GM03348 (cell line): ENCODE measurements around the gene FBLN5.
"Not testable (repeated sequence)": the region's sequence is repeated elsewhere in the genome, so short reads cannot be mapped to it uniquely, and the experiment has no call there.

Source experiments
- DNase-seq: peaks from one replicate; pipeline ENCODE4 v3.0.0; 2012; ENCODE audit warnings: low spot score

Gene FBLN5

GRCh38 chr14:91904956-91905645, 42.4 kb downstream of the FBLN5 start:
- no peak for DNase-seq

DNA sequence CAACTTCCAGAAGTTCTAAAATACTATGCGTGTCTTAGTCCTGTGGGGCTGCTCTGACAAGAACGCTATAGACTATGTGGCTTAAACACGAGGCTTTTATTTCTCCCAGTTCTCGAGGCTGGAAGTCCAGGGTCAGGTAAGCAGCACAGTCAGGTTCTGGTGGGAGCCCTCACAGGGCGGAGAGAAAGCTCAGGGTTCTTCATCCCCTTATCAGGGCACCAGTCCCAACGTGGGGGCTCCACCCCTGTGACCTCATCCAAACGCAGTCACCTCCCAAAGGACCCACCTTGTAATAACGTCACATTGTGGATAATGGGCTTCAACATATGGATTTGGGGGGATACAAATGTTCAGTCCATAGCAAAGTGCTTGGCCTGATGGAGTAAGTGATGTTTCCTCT, 43.0 kb downstream of the FBLN5 start:
- no peak for DNase-seq

- no peak for DNase-seq
Measured at GRCh38 chr14:91903070-91903469, 44.4 kb downstream of the FBLN5 start.

GRCh38 chr14:91902336-91902735, 45.2 kb downstream of the FBLN5 start:
- no peak for DNase-seq

DNA sequence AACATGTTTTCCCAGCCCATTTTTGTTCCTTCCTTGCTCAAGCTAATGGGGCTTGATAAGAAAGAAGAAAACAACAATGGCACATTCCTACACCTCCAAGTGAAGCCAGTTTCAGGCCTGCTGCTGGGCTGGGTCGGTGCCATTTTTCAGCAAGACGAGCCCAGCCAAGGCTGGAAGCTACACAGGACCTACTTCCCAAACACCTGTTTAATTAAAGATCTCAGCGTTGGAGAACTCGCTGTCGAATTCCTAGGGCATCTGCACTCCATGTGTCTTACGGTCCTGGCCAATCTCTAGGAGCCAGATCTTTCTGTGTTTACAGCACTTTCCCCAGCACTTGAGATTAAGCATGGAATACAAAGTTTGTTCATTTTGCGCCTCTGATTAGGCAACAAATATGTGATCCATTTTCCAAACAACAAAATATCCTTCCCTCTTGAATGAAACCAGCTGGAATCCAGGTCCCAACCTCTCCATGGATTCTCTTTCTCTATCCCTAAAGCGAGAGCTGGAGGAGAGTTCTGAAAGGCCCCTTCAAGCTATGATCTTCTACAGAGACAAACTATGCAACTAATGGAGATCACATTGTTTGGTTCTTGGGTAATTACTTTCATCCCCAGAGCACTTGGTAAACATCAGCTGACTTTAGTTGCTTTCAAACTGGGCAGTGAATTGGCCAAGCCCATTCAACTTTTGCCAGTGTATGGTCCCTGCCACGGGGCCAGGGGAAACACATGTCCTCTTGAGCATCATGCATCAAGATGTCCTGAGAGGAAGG, 45.9 kb downstream of the FBLN5 start:
- DNase-seq, result peak; percentile 38

GRCh38 chr14:91899806-91900205, 47.7 kb downstream of the FBLN5 start:
- peak; percentile 50 for DNase-seq

DNA sequence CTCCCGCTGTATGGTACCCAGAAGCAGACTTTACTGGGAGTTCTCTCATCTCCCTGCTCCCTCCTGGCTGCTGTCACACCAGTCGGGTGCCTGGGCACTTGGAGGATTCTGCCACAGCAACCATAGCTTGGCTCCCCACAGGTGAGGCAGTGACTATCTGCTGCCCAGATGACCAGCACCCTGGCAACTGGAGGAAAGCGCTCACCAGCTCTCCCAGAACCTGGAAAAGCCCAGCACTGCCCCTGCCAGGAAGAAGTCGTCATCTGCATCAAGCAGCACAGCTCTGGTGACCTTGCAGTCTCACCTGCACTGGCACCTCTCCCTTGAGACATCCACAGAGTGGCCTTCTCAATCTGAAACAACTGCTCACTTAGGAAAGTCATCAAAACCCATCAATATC, 48.3 kb downstream of the FBLN5 start:
- DNase-seq, result no peak

DNA sequence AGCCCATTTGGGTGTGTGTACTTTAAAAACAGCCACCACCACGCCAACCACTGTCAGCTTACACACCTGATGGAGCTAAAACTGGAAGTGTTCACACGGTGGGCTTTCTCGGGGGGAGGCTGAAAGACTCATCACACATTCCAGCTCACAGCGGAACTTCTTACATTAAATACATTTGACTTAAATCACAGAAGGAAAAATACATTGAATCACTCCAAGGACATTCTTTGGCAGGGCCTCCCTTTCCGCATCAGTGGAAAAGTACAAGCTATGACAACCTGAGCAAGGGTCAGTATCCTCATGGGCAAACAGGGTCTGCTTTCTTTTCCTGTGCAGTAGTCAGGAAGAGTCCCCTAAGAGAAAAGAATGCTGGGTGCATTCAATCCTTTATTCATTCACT, 49.1 kb downstream of the FBLN5 start:
- no peak for DNase-seq

DNA sequence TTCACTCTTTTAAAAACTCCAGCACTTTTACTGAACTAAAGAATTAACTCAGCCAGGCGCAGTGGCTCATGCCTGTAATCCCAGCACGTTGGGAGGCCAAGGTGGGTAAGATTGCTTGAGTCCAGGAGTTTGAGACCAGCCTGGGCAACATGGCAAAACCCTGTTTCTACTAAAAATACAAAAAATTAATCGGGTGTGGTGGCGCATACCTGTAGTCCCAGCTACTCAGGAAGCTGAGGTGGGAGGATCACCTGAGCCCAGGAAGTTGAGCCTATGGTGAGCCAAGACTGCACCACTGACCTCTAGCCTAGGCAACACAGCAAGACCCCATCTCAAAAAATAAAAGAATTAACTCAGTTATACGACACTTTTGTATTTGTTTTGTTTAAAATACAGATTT, 49.8 kb downstream of the FBLN5 start:
- DNase-seq, result not testable (repeated sequence)

DNA sequence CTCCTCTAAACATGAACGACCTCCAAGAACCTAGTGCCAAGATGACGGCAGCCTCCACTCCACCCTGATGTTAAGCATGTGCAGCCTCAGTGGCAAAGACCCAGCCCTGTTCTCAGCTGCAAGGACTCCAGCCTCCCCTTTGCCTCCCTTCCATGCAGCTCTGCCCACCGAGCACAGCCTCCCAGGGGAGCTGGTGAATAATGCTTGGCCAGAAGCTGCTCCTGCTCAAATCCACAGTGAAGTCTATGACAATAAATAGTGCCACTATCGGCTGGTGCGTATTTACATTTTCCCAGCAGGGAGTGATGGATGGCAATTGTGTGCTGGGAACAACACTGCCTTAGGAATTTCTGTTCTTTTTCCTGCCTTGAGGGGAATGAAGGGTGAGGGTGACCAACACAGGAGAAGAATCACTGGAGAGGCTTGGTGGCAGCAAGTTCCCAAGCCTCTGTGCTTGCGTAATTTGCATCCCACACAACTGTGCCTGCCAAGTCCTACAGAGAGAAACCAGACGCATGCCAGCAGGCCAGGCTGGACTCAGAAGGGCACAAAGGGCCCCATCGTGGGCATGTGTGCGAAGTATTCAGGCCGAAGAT, 50.3 kb downstream of the FBLN5 start:
- peak; percentile 67 for DNase-seq

DNA sequence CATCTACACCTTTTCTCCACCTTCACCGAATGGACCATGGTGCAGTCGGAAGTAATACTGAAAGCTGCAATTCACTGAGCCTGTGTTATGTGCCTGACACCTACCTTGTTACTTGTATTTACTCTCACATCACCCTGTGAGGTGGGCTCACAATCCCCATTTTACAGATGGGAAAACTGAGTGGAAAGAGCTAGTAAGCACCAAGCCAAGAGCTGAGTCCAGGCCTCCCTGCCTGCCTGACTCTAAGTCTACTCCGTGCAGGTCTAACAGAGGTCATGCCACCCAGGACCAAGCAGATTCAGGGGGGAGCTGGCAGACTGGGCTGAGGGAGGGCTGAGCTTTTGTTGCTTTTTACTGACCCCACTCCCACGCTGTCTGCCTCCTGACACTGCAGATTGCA, 51.1 kb downstream of the FBLN5 start:
- no peak for DNase-seq

- no peak for DNase-seq
Measured at GRCh38 chr14:91893669-91894068, 53.8 kb downstream of the FBLN5 start.

- DNase-seq, result no peak
Measured at GRCh38 chr14:91893007-91893406, 54.5 kb downstream of the FBLN5 start.

- no peak for DNase-seq
Measured at GRCh38 chr14:91891721-91892220, 55.7 kb downstream of the FBLN5 start.

DNA sequence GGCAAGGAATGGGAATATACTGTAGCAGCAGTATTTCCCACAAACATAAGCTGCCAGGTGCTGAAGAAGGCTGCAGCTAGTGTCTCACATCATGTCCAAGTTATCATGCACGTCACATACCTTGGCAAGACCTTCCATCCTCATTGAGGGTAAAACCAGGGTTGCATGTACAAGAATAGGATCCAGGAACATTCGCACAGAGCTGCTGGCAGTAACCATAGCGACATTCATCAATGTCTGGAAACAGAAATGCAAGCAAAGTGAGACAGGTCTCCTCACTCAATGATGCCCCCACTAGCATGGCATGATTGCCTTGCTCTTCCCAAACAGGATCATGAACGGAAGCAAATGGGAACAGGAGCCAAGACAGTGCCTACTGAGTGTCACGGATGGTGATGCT, 56.4 kb downstream of the FBLN5 start:
- no peak for DNase-seq

DNA sequence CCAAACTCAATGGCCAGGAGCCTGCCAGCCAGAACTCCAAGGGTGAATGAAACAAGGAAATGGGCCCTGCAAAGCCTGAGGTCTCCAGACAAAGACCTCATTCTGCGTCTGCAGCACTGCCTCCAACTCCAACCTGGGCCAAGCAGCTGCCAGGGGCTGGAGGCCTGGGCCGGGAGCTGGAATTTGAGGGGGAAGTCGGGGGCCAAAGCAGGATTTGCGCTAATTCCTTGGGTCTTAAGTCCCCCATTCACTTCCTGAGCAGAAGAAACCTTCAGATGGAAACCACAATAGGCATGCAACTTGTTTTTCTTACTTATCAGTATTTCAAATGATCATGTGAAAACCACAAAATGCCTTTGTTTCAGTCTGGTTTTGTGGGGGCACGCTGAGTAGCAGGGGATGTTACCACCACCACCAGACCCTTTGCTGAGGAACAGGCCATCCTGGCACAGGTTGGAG, 57.2 kb downstream of the FBLN5 start:
- DNase-seq, result no peak

GRCh38 chr14:91889477-91890211, 57.9 kb downstream of the FBLN5 start:
- DNase-seq, result no peak

- DNase-seq, result no peak
Measured at GRCh38 chr14:91888641-91889476, 58.6 kb downstream of the FBLN5 start.

- DNase-seq, result no peak
Measured at GRCh38 chr14:91886961-91887360, 60.5 kb downstream of the FBLN5 start.

DNA sequence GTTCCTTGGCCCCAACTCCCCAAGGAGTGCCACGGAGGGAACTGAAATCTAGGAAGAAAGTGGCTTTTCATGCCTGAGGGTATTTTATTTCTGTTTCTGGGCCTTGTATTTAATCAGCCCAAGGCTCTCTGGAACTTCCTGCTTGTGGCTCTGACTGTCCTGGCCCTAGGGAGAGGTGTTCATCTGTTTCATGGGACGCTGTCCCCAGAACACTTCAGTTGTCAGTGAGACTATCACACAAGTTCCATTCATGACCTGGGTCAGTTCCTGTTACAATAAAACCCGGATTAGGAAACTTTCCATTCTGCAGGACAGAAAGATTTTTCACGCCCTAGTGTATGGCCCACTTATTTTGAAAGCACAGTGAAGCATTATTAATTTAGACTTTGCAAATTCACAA, 61.7 kb downstream of the FBLN5 start:
- DNase-seq, result no peak

DNA sequence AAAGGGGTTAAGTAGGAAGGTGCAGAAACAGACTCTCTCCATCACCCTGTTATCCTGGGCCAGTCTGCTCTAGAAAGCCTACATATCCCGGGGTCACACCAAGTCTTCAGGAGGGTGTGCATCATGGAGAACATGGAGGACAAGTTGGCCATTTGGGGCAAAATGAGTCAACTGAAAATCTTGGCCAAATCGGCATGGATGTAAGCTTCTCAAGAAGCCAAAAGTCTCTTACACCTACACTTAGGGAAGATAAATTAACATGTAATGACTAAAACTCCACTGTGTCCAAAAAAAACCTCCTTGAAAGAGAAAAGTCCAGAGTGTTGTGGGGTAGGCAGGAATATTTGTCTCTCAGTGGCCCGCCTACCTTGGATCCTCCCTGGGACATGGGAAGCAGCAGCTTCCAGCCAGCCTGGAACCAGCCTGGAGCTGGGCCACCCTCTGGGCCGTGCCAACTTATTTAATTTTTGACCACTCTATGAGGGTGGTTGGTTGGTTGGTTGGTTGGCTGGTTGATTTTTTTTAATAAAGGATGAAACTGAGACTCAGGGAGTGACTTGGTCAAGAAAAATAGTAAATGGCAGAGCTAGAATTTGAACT, 62.3 kb downstream of the FBLN5 start:
- no peak for DNase-seq
